Karpas-422 (cell line): Measurements from ENCODE around the gene C19orf38. TPM values are rescaled to one million over a fixed set of nuclear protein-coding genes. Genes with fewer than 3 reads are reported as not detected.
A peak's percentile ranks its signal among the peaks of the same experiment; 100 is the strongest.

Experiments
- DNase-seq: peaks from one replicate; pipeline ENCODE4 v3.0.0-alpha.2; 2015
- H2AFZ ChIP-seq: fragments of 200-600 bp; sonication (generic); 2 replicates; pipeline ENCODE4 v1.6.1; 2014; ENCODE audit warnings: antibody characterized with exemption, low read length, mixed read lengths
- H3K27ac ChIP-seq: fragments of 200-600 bp; sonication (generic); 2 replicates; pipeline ENCODE4 v1.5.1; 2014; ENCODE audit warnings: mild to moderate bottlenecking, low read length, moderate library complexity
- H3K27me3 ChIP-seq: fragments of 200-600 bp; sonication (generic); 2 replicates; pipeline ENCODE4 v1.6.1; 2014; ENCODE audit warnings: low read length, mixed read lengths
- H3K36me3 ChIP-seq: fragments of 200-600 bp; sonication (generic); 2 replicates; pipeline ENCODE4 v1.6.1; 2014; ENCODE audit warnings: low read length, mixed read lengths; ENCODE audit not compliant: insufficient read depth
- H3K4me1 ChIP-seq: fragments of 200-600 bp; sonication (generic); 2 replicates; pipeline ENCODE4 v1.6.1; 2014; ENCODE audit warnings: mild to moderate bottlenecking, low read length, mixed read lengths
- H3K4me2 ChIP-seq: fragments of 200-600 bp; sonication (generic); 2 replicates; pipeline ENCODE4 v1.6.1; 2014; ENCODE audit warnings: low read length, low read depth, mild to moderate bottlenecking; ENCODE audit not compliant: poor library complexity, severe bottlenecking
- H3K4me3 ChIP-seq: fragments of 200-600 bp; sonication (generic); 2 replicates; pipeline ENCODE4 v1.5.1; 2014; ENCODE audit warnings: mild to moderate bottlenecking, antibody characterized with exemption, low read length, mixed read lengths
- H3K79me2 ChIP-seq: fragments of 200-600 bp; sonication (generic); 2 replicates; pipeline ENCODE4 v1.6.1; 2014; ENCODE audit warnings: mild to moderate bottlenecking, low read length, mixed read lengths
- H3K9ac ChIP-seq: fragments of 200-600 bp; sonication (generic); 2 replicates; pipeline ENCODE4 v1.6.0; 2014; ENCODE audit warnings: low read length
- H3K9me2 ChIP-seq: fragments of 200-600 bp; sonication (generic), shearing (Covaris generic); replicated peaks from 2 replicates; pipeline ENCODE4 v1.6.0; 2014; ENCODE audit warnings: mild to moderate bottlenecking, low read length, moderate library complexity; ENCODE audit not compliant: insufficient read depth
- H3K9me3 ChIP-seq: fragments of 300-700, 200-600 bp; sonication (generic); 2 replicates; pipeline ENCODE4 v1.6.1; 2014; ENCODE audit warnings: low read length, mixed read lengths
- H4K20me1 ChIP-seq: fragments of 200-600 bp; sonication (generic); 2 replicates; pipeline ENCODE4 v1.6.1; 2014; ENCODE audit warnings: mild to moderate bottlenecking, antibody characterized with exemption, low read length, low read depth; ENCODE audit not compliant: insufficient read depth
- total RNA-seq: library from RNA; depleted of rRNA; stranded (reverse); fragments of >200 nt; shearing (Covaris generic); gene quantifications from 2 replicates; pipeline ENCODE4 v1.2.3, GENCODE V29; 2014; ENCODE audit warnings: low replicate concordance

The C19orf38 gene
- total RNA-seq, 1 experiment from 2014 or later, result 6.1 TPM

DNA sequence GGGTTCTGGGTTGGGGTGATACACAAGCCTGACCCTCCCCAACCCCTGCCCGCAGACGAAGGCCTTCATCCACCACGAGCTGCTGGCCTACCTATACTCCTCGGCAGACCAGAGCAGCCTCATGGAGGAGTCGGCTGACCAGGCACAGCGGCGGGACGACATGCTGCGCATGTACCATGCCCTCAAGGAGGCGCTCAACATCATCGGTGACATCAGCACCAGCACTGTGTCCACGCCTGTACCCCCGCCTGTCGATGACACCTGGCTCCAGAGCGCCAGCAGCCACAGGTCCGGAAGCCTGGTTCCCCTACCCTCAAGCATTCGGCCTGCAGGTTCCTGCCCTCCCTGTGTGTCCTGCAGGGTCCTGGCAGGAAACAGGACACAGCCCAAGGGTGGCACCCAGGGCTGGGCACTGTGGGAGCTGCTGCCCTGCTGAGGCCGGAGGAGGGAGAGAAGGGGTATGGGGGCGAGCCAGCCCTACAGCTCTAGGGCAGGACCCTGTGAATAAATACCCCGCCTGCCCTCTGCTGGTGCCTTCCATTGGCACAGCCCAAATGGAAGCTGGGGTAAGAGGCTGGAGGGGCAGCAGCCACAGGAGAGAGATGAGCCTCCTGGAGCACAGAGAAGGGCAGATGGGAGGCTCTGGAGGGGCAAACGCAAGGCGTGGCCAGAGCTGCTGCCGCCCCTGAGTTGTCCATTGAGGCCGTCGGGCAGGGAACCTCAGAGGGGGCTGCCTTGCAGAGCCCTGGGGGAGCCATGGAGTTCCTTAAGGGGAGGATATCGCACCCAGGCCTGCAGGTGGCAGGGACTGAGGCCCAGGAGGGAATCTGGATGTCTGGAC, 19.0 kb upstream of the C19orf38 start:
- Histone ChIP-seq H3K27me3 (no peaks in the 10 kb centered on the region), H3K4me3 (no peak overlapping the region), H3K79me2 (no peaks in the 10 kb centered on the region), H3K4me2 (no peak overlapping the region), H3K36me3 (no peaks in the 10 kb centered on the region), H2AFZ (no peak overlapping the region), H3K9ac (no peak overlapping the region), H3K27ac (no peak overlapping the region), H3K4me1 (no peaks in the 10 kb centered on the region), H3K9me2 (no peaks in the 10 kb centered on the region), H4K20me1 (no peaks in the 10 kb centered on the region), H3K9me3 (no peaks in the 10 kb centered on the region)
- DNase-seq, result peak; percentile 70

- no peak overlapping the region for H2AFZ ChIP-seq
- H3K79me2 ChIP-seq, result no peaks in the 10 kb centered on the region
- H3K9ac ChIP-seq, result no peak overlapping the region
- no peaks in the 10 kb centered on the region for H3K36me3 ChIP-seq
- H3K9me3 ChIP-seq, result no peaks in the 10 kb centered on the region
- H3K4me2 ChIP-seq, result no peak overlapping the region
- no peak for DNase-seq
- no peaks in the 10 kb centered on the region for H3K4me1 ChIP-seq
- no peak overlapping the region for H3K4me3 ChIP-seq
- H3K27me3 ChIP-seq, result no peaks in the 10 kb centered on the region
- no peak overlapping the region for H3K27ac ChIP-seq
- no peaks in the 10 kb centered on the region for H4K20me1 ChIP-seq
- no peaks in the 10 kb centered on the region for H3K9me2 ChIP-seq
Measured at GRCh38 chr19:10829967-10830366, 18.2 kb upstream of the C19orf38 start.

GRCh38 chr19:10830370-10830769, 17.8 kb upstream of the C19orf38 start:
- no peaks in the 10 kb centered on the region for H3K79me2 ChIP-seq
- H3K27ac ChIP-seq, result no peak overlapping the region
- H2AFZ ChIP-seq, result no peak overlapping the region
- no peaks in the 10 kb centered on the region for H3K36me3 ChIP-seq
- H3K4me2 ChIP-seq, result no peak overlapping the region
- no peaks in the 10 kb centered on the region for H4K20me1 ChIP-seq
- no peak overlapping the region for H3K4me3 ChIP-seq
- H3K9ac ChIP-seq, result no peak overlapping the region
- DNase-seq, result no peak
- 0 out of 2 replicates have a peak, but pooled peaks cover 2% of the 10 kb centered on the region for H3K4me1 ChIP-seq
- no peaks in the 10 kb centered on the region for H3K27me3 ChIP-seq
- H3K9me3 ChIP-seq, result no peaks in the 10 kb centered on the region
- H3K9me2 ChIP-seq, result no peaks in the 10 kb centered on the region

DNA sequence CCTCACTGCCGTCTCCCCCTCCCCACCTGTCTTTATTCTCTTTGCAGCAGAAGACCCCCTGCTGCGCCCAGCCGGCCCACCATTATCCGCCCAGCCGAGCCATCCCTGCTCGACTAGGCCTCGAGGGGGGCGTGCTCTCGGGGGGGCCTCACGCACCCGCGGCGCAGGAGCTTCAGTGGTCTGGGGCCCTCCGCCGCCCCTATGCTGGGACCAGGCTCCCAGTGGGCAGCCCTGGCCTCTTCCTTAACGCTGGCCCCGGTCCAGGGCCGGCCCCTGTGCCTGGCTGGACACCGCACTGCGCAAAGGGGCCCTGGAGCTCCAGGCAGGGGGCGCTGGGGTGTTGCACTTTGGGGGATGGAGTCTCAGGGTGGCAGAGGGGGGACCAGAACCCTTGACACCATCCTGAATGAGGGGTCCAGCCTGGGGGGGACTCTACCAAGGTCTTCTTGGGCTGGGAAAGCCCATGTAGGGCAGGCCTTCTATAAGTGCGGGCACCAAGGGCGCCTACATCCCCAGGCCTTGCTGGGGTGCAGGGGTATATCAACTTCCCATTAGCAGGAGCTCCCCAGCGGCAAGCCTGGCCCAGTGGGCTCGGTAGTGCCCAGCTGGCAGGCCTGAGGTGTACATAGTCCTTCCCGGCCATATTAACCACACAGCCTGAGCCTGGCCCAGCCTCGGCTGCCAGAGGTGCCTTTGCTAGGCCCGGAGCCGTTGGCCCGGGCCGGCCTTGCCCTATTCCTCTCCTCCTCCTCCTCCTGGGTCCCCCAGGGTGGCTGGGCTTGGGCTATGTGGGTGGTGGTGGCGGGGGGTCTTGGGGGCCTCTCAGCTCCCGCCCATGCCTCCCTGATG, 17.1 kb upstream of the C19orf38 start:
- H3K4me3 ChIP-seq, result no peak overlapping the region
- peaks cover 3% of the 10 kb centered on the region for H3K4me1 ChIP-seq
- H2AFZ ChIP-seq, result no peak overlapping the region
- no peaks in the 10 kb centered on the region for H3K9me2 ChIP-seq
- H3K27ac ChIP-seq, result no peak overlapping the region
- H4K20me1 ChIP-seq, result no peaks in the 10 kb centered on the region
- H3K9ac ChIP-seq, result no peak overlapping the region
- no peaks in the 10 kb centered on the region for H3K9me3 ChIP-seq
- no peak overlapping the region for H3K4me2 ChIP-seq
- H3K79me2 ChIP-seq, result no peaks in the 10 kb centered on the region
- no peak for DNase-seq
- H3K27me3 ChIP-seq, result no peaks in the 10 kb centered on the region
- no peaks in the 10 kb centered on the region for H3K36me3 ChIP-seq

DNA sequence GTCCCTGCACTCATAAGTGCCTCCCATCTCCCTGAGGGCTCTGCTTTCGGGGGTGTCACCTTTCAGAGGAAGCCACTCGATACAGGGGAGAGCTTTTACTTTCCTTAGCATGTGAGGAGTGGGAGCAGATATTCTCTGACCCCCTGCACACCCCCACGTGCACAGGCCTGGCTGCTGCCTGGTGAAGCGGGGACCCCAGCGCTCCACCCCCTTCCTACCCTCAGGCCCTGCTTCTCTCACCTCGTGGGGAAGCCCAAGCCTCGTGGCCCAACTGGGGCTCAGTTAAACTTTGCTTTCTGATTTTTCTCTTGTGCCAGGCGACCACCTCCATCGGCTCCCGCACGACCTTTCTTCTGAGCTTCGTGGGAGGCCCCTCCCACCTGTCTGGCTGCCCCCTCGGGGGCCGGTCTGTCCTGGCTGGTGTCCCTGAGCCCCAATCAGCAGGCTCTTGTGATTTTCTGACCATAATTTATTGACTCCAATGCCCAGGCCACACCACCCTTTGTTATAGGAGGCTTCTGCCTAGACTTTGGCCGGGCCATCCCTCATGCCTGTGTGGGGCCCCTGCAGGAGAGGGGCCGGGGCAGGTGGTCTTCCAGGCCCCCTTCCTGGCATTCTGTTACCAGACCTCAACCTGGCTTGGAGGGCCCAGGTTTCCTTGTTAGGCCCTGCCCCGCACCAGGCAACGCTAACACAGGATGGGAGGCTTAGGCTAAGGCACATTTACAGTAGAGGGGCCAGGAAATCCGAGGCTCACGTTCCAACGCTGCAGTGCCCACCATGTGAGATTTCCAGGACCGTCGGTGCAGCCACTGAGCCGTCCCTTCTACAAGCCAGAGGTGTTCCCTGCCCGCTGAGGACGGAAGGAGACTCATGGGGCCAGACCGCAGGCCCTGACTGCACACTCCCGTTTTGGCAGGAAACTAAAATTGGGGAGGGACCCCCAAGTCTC, 16.0 kb upstream of the C19orf38 start:
- no peaks in the 10 kb centered on the region for H3K36me3 ChIP-seq
- H4K20me1 ChIP-seq, result no peaks in the 10 kb centered on the region
- H3K9me2 ChIP-seq, result no peaks in the 10 kb centered on the region
- H2AFZ ChIP-seq, result no peak overlapping the region
- H3K79me2 ChIP-seq, result no peaks in the 10 kb centered on the region
- no peak overlapping the region for H3K27ac ChIP-seq
- no peaks in the 10 kb centered on the region for H3K27me3 ChIP-seq
- no peak overlapping the region for H3K9ac ChIP-seq
- peaks cover 14% of the 10 kb centered on the region for H3K4me1 ChIP-seq
- H3K4me2 ChIP-seq, result no peak overlapping the region
- no peaks in the 10 kb centered on the region for H3K9me3 ChIP-seq
- DNase-seq, result no peak
- H3K4me3 ChIP-seq, result no peak overlapping the region

DNA sequence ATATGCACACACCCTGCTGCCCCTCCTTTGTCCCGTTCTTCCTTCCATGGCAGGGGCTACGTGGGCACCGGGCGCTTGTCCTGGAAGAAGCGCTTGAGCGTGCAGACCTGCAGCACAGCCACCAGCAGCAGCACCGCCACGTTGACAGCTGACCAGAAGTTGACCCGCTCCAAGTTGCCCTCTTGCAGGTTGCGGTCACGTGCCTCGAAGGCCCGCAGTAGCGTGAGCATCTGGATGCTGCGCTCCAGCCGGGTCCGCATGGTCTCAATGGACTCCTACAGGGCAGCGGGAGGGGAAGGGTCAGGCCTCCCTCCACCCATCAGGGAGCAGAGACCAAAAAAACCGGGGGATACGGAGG, 15.3 kb upstream of the C19orf38 start:
- Histone ChIP-seq H3K27me3 (no peaks in the 10 kb centered on the region), H2AFZ (no peak overlapping the region), H4K20me1 (no peaks in the 10 kb centered on the region), H3K9me3 (no peaks in the 10 kb centered on the region), H3K4me2 (no peak overlapping the region), H3K27ac (no peak overlapping the region), H3K4me3 (no peak overlapping the region), H3K36me3 (no peaks in the 10 kb centered on the region), H3K4me1 (peaks cover 17% of the 10 kb centered on the region), H3K9me2 (no peaks in the 10 kb centered on the region), H3K79me2 (no peaks in the 10 kb centered on the region), H3K9ac (no peak overlapping the region)
- DNase-seq, result no peak

DNA sequence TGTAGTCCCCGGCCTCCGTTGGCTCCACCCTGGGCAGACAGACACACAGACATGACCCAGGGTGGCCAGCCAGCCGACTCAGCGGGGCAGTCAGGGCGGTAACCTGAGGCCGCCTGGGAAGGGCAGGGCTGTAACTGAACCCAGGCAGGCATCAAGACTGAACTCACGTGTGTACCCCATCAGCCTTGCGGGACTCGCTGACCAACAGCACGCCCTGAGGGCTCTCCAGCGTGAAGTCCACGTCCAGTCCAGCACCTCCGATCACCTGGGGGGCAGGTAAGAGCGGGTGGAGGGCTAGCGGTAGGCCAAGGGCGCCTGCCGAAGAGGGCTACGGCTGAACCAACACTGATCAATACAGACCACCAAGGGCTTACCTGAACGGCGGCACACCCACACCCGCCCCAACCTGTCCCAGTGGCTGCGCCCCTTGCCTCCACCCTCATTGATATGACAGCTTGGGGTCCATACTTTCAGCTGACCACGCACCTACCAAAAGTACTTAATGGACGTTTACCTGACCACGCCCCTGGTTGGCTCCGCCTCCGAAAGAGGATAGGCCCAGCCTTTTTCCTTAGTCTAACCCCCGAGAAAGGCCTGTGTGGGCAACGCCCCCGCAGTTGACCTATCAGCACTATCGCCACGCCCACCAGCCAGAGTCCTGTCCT, 13.0 kb upstream of the C19orf38 start:
- Histone ChIP-seq H3K36me3 (no peaks in the 10 kb centered on the region; the same call in 1 of the 2 replicates), H3K4me1 (peaks cover 32% of the 10 kb centered on the region), H3K9me3 (peaks cover 5% of the 10 kb centered on the region; the same call in 1 of the 2 replicates), H3K4me3 (peak overlapping the region; percentile 27; the same call in 1 of the 2 replicates), H3K9ac (no peak overlapping the region), H2AFZ (no peak overlapping the region), H3K9me2 (no peaks in the 10 kb centered on the region), H4K20me1 (no peaks in the 10 kb centered on the region), H3K4me2 (no peak overlapping the region), H3K79me2 (no peaks in the 10 kb centered on the region), H3K27me3 (no peaks in the 10 kb centered on the region), H3K27ac (no peak overlapping the region)
- DNase-seq, result no peak
